Measurements from ENCODE around the gene MAPK11. TPM values are rescaled to one million over a fixed set of nuclear protein-coding genes. Genes with fewer than 3 reads are reported as not detected.

The MAPK11 gene
- polyA plus RNA-seq, 3 donors, result 0.81 TPM; not detected in 2

- Histone ChIP-seq H3K9ac (ENCODE audit: insufficient read depth, low read length, poor library complexity, severe bottlenecking) (peak overlapping the region; percentile 66), H2AFZ (ENCODE audit: insufficient read depth, low read depth, low read length, poor library complexity, severe bottlenecking) (peak overlapping the region; percentile 80), H3K27me3 (ENCODE audit: control insufficient read depth in 2 of 2, insufficient read depth in 2 of 2, low read length in 2 of 2) (no peaks in the 10 kb centered on the region), H4K20me1 (ENCODE audit: insufficient read depth, low read length) (no peaks in the 10 kb centered on the region), H3K4me3 (replicated peaks in 1 of 3; ENCODE audit: low read depth in 2 of 3, low read length in 3 of 3) (peak overlapping the region; percentile 12 to 74 (median 43)), H3K4me1 (ENCODE audit: control insufficient read depth in 1 of 2, insufficient read depth in 2 of 2, low read length in 2 of 2) (peaks cover 28% of the 10 kb centered on the region in 2 donors), H3K36me3 (replicated peaks in 1 of 2; ENCODE audit: control insufficient read depth in 1 of 2, insufficient read depth in 2 of 2, low read length in 2 of 2) (peaks cover 0 to 4% of the 10 kb centered on the region in 2 donors), H3K4me2 (replicated peaks; ENCODE audit: extremely low read depth, low read length, poor library complexity, severe bottlenecking) (peak overlapping the region; percentile 84), H3K9me3 (replicated peaks in 1 of 2; ENCODE audit: control insufficient read depth in 1 of 2, insufficient read depth in 1 of 2, low read length in 2 of 2) (no peaks in the 10 kb centered on the region), H3K79me2 (ENCODE audit: insufficient read depth, low read length) (peaks cover 11% of the 10 kb centered on the region), H3K27ac (ENCODE audit: low read depth in 1 of 2, low read length in 2 of 2) (peak overlapping the region; percentile 70 to 87)
- 11% methylated on average over 31 of the region's 33 CpGs for WGBS (ENCODE audit: insufficient coverage)
- H3K27me3 Mint-ChIP-seq (ENCODE audit: low read depth in 3 of 3), result peaks cover 2 to 5% (median 3%) of the 10 kb centered on the region in 3 donors
- peaks cover 25% of the 10 kb centered on the region for H3K4me1 Mint-ChIP-seq
- peaks cover 0 to 2% (median 0%) of the 10 kb centered on the region in 7 donors for H3K9me3 Mint-ChIP-seq
- H3K27ac Mint-ChIP-seq, result peak overlapping the region; percentile 81 to 96 (median 92)
- H3K36me3 Mint-ChIP-seq, result peaks cover 2 to 5% of the 10 kb centered on the region in 2 donors
- intact Hi-C loops (cut with micrococcal nuclease), result no loop called here
- TF ChIP-seq CTCF (IDR thresholded peaks at IDR 0.05), result no peak
- DNase-seq, result peak; percentile 78 to 81 (median 80)
- H3K4me3 Mint-ChIP-seq, result peak overlapping the region; percentile 75 to 96
These were observed 44.5 kb upstream of the MAPK11 start for GRCh38 chr22:50314455-50315288.

GRCh38 chr22:50314081-50314454, 43.9 kb upstream of the MAPK11 start:
- Mint-ChIP-seq H3K4me1 (peaks cover 31% of the 10 kb centered on the region), H3K27ac (peak overlapping the region; percentile 81 to 96 (median 92)), H3K36me3 (peaks cover 2 to 5% of the 10 kb centered on the region in 2 donors), H3K9me3 (peaks cover 0 to 2% (median 0%) of the 10 kb centered on the region in 7 donors), H3K27me3 (ENCODE audit: low read depth in 3 of 3) (peaks cover 2 to 3% (median 3%) of the 10 kb centered on the region in 3 donors), H3K4me3 (peak overlapping the region; percentile 75 to 96)
- Histone ChIP-seq H3K4me2 (replicated peaks; ENCODE audit: extremely low read depth, low read length, poor library complexity, severe bottlenecking) (peak overlapping the region; percentile 84), H3K4me3 (replicated peaks in 1 of 3; ENCODE audit: low read depth in 2 of 3, low read length in 3 of 3) (peak overlapping the region in 2 of 3 experiments; percentile 43 to 74), H3K27ac (ENCODE audit: low read depth in 1 of 2, low read length in 2 of 2) (peak overlapping the region; percentile 70 to 87), H3K4me1 (ENCODE audit: control insufficient read depth in 1 of 2, insufficient read depth in 2 of 2, low read length in 2 of 2) (peaks cover 34% of the 10 kb centered on the region in 2 donors), H3K79me2 (ENCODE audit: insufficient read depth, low read length) (peaks cover 11% of the 10 kb centered on the region), H4K20me1 (ENCODE audit: insufficient read depth, low read length) (no peaks in the 10 kb centered on the region), H3K36me3 (replicated peaks in 1 of 2; ENCODE audit: control insufficient read depth in 1 of 2, insufficient read depth in 2 of 2, low read length in 2 of 2) (peaks cover 0 to 4% of the 10 kb centered on the region in 2 donors), H3K27me3 (ENCODE audit: control insufficient read depth in 2 of 2, insufficient read depth in 2 of 2, low read length in 2 of 2) (no peaks in the 10 kb centered on the region), H3K9ac (ENCODE audit: insufficient read depth, low read length, poor library complexity, severe bottlenecking) (peak overlapping the region; percentile 66), H2AFZ (ENCODE audit: insufficient read depth, low read depth, low read length, poor library complexity, severe bottlenecking) (peak overlapping the region; percentile 80), H3K9me3 (replicated peaks in 1 of 2; ENCODE audit: control insufficient read depth in 1 of 2, insufficient read depth in 1 of 2, low read length in 2 of 2) (no peaks in the 10 kb centered on the region)
- no peak for TF ChIP-seq CTCF (IDR thresholded peaks at IDR 0.05)
- intact Hi-C loops (cut with micrococcal nuclease), result no loop called here
- DNase-seq, result no peak
- 50% methylated on average over 11 of the region's 14 CpGs for WGBS (ENCODE audit: insufficient coverage)

Measured in CD14-positive monocyte (primary cell).